22Rv1 (cell line): Measurements from ENCODE around the gene DLGAP5.

Source experiments
- H3K27ac ChIP-seq: fragments of 450-650 bp; 2 replicates; pipeline ENCODE4 v1.5.1; 2017
- CTCF ChIP-seq: fragments of 450-650 bp; IDR thresholded peaks from 2 replicates; pipeline ENCODE4 v1.5.1; 2017; ENCODE audit warnings: mild to moderate bottlenecking
- ZFX ChIP-seq: fragments of 450-650 bp; IDR thresholded peaks from 2 replicates; pipeline ENCODE4 v1.6.1; 2017; ENCODE audit warnings: antibody characterized with exemption, borderline replicate concordance

The DLGAP5 gene

GRCh38 chr14:55151601-55152000, 39.8 kb downstream of the DLGAP5 start:
- no peak overlapping the region for H3K27ac ChIP-seq

DNA sequence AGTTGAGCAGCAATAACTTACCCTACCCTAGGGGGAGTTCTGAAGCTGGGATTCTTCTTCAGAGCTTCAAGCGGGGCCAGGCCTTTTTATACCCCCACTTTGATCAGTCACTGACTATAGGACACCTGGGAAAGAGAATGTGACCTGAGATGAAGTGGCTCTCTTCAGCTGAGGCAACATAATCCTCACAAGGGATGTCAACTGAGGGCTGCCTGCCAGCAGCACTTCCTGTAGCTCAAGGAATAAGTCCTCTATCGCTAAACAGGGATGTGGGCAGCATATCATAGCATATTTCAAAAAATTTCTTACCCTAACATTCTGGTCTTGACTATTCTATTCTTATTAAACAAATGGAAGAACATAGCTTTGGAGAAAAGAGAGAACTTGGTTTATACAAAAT, 45.0 kb downstream of the DLGAP5 start:
- H3K27ac ChIP-seq, result no peak overlapping the region
- TF ChIP-seq ZFX, result no peak
- TF ChIP-seq CTCF, result no peak

More at GRCh38 chr14:55151601-55152000, 39.8 kb downstream of the DLGAP5 start:
- TF ChIP-seq CTCF (no peak), ZFX (no peak)

DNA sequence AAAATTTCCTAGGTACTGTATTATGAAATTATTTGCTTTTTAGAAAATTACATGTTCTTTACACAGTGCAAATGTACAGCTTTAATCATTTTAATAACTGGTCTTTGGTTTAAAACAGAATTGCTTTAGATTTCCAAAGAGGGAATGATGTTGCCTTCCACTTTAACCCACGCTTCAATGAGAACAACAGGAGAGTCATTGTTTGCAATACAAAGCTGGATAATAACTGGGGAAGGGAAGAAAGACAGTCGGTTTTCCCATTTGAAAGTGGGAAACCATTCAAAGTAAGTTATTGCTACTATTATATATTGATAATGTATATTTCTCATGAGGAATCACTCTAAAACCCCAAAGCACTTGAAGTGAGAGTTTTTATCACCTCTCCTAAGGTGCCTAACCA, 48.9 kb downstream of the DLGAP5 start:
- no peak overlapping the region for H3K27ac ChIP-seq
- no peak for TF ChIP-seq CTCF
- TF ChIP-seq ZFX, result no peak

DNA sequence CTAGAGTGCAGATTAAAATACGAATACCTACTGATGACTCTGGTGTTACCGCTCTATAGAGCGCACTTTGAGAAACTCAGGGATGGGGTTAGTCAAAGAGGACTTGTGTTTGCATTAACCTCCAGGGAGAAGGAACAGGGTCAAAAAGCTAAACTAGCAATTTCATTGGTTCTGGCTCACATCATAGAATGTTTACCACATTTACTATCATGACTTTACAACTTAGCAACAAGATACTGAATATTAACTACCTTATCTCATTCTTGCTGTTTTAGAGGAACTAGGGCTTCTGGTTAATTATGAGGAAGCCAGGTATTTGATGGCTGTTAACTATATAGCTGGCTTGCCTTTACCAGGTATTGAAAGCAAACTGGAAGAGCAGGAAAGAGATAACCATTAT, 49.6 kb downstream of the DLGAP5 start:
- TF ChIP-seq ZFX, result no peak
- no peak for TF ChIP-seq CTCF
- H3K27ac ChIP-seq, result no peak overlapping the region

- TF ChIP-seq ZFX, result no peak
- TF ChIP-seq CTCF, result no peak
- H3K27ac ChIP-seq, result no peak overlapping the region
These were observed 51.5 kb downstream of the DLGAP5 start for GRCh38 chr14:55139696-55140509.

DNA sequence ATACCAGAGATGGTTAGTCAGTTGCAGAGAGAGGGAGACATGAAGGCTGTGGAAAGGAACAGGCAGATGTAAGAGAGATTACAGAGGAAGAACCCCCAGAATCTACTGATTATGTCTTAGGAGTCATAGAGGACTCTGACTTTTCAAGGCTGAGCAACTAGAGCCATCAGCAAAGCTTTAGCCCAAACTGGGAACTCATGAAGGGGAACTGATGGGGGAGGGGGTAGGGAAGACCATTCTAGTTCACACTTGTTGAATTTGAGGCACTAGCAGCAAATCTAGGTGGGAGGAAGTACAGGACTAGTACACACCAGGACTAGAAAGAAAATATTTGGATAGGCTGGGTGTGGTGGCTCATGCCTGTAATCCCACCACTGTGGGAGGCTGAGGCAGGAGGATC, 52.2 kb downstream of the DLGAP5 start:
- TF ChIP-seq ZFX, result no peak
- TF ChIP-seq CTCF, result no peak
- H3K27ac ChIP-seq, result no peak overlapping the region

DNA sequence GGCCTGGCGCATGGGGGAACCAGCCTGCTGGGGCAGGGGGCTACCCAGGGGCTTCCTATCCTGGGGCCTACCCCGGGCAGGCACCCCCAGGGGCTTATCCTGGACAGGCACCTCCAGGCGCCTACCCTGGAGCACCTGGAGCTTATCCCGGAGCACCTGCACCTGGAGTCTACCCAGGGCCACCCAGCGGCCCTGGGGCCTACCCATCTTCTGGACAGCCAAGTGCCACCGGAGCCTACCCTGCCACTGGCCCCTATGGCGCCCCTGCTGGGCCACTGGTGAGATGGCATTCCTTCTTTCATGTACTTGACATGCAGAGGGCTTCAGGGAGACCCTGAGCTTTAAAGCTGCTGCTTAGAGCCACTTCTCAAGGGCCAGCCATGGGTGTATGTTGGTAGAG, 53.3 kb downstream of the DLGAP5 start:
- H3K27ac ChIP-seq, result no peak overlapping the region
- TF ChIP-seq ZFX, result no peak
- peak; percentile 57 for TF ChIP-seq CTCF
